HepG2 (cell line): Measurements from ENCODE around the gene RTBDN. TPM values are rescaled to one million over a fixed set of nuclear protein-coding genes. Genes with fewer than 3 reads are reported as not detected.

ENCODE experiments used
- CBFB ChIP-seq: sonication (generic); formaldehyde crosslinking; IDR thresholded peaks from 2 replicates; pipeline ENCODE4 v1.4.0; 2020; ENCODE audit warnings: missing genetic modification reagents
- ETV5 ChIP-seq: IDR thresholded peaks from 2 replicates; pipeline ENCODE4 v1.6.1; 2018; ENCODE audit warnings: missing biosample characterization, missing genetic modification reagents, inconsistent platforms, borderline replicate concordance
- FOSL2 ChIP-seq: sonication (generic); formaldehyde crosslinking; IDR thresholded peaks from 2 replicates; pipeline ENCODE4 v1.4.0; 2020; ENCODE audit warnings: missing genetic modification reagents
- GATAD1 ChIP-seq: IDR thresholded peaks from 2 replicates; pipeline ENCODE4 v1.6.1; 2016; ENCODE audit warnings: missing genetic modification reagents, missing compliant biosample characterization
- GATAD2A ChIP-seq: IDR thresholded peaks from 2 replicates; pipeline ENCODE4 v1.6.1; 2016
- HOXA3 ChIP-seq: sonication (generic); formaldehyde crosslinking; IDR thresholded peaks from 2 replicates; pipeline ENCODE4 v1.5.0; 2020; ENCODE audit warnings: missing genetic modification reagents
- KLF16 ChIP-seq, 2 experiments: sonication (generic) in 1 of 2; formaldehyde crosslinking in 1 of 2; IDR thresholded peaks; 2 replicates each; pipeline versions ENCODE4 v1.6.1 to v1.8.0; 2016 to 2023; ENCODE audit warnings: missing genetic modification reagents in 2 of 2, missing compliant biosample characterization in 1 of 2
- NFE2L2 ChIP-seq: fragments of 150-350 bp; IDR thresholded peaks from 2 replicates; pipeline ENCODE4 v1.6.1; 2014; ENCODE audit warnings: low read length
- NRL ChIP-seq: sonication (generic); formaldehyde crosslinking; IDR thresholded peaks from 2 replicates; pipeline ENCODE4 v1.5.0; 2020; ENCODE audit warnings: missing genetic modification reagents, mild to moderate bottlenecking, moderate library complexity, borderline replicate concordance
- PHF8 ChIP-seq: sonication (generic); formaldehyde crosslinking; IDR thresholded peaks from 2 replicates; pipeline ENCODE4 v1.5.0; 2020; ENCODE audit warnings: missing genetic modification reagents
- POLR2G ChIP-seq: fragments of 200-400 bp; formaldehyde crosslinking; IDR thresholded peaks from 2 replicates; pipeline ENCODE4 v1.6.1; 2018; ENCODE audit warnings: mild to moderate bottlenecking, low read depth, low read length, moderate library complexity
- SMC3 ChIP-seq: IDR thresholded peaks from 2 replicates; pipeline ENCODE4 v1.6.1; 2011; ENCODE audit warnings: low read length, improper control_type of control experiment
- SRY ChIP-seq: sonication (generic); formaldehyde crosslinking; IDR thresholded peaks from 2 replicates; pipeline ENCODE4 v1.8.0; 2022; ENCODE audit warnings: mild to moderate bottlenecking, missing genetic modification reagents
- THAP11 ChIP-seq: IDR thresholded peaks from 2 replicates; pipeline ENCODE4 v1.6.1; 2016; ENCODE audit warnings: missing biosample characterization, missing genetic modification reagents
- TMF1 ChIP-seq: sonication (generic); formaldehyde crosslinking; IDR thresholded peaks from 2 replicates; pipeline ENCODE4 v1.8.1; 2022; ENCODE audit warnings: low read depth, missing genetic modification reagents
- YEATS2 ChIP-seq: sonication (generic); formaldehyde crosslinking; IDR thresholded peaks from 2 replicates; pipeline ENCODE4 v1.4.0; 2020; ENCODE audit warnings: missing genetic modification reagents, borderline replicate concordance
- ZNF335 ChIP-seq: sonication (generic); formaldehyde crosslinking; IDR thresholded peaks from 2 replicates; pipeline ENCODE4 v1.4.0; 2020; ENCODE audit warnings: missing genetic modification reagents
- ZNF441 ChIP-seq: sonication (generic); formaldehyde crosslinking; IDR thresholded peaks from 2 replicates; pipeline ENCODE4 v1.7.0; 2021; ENCODE audit warnings: missing genetic modification reagents, borderline replicate concordance
- ZNF563 ChIP-seq: sonication (generic); formaldehyde crosslinking; IDR thresholded peaks from 2 replicates; pipeline ENCODE4 v1.8.0; 2022; ENCODE audit warnings: mild to moderate bottlenecking, moderate library complexity, missing genetic modification reagents
- ZNF615 ChIP-seq: sonication (generic); formaldehyde crosslinking; IDR thresholded peaks from 2 replicates; pipeline ENCODE4 v1.5.0; 2020; ENCODE audit warnings: mild to moderate bottlenecking, missing genetic modification reagents, borderline replicate concordance
- ZNF790 ChIP-seq: sonication (generic); formaldehyde crosslinking; IDR thresholded peaks from 2 replicates; pipeline ENCODE4 v1.8.0; 2022; ENCODE audit warnings: missing genetic modification reagents, mild to moderate bottlenecking, borderline replicate concordance
- ZNF792 ChIP-seq: IDR thresholded peaks from 2 replicates; pipeline ENCODE4 v1.6.1; 2016
- ZNF83 ChIP-seq: sonication (generic); formaldehyde crosslinking; IDR thresholded peaks from 2 replicates; pipeline ENCODE4 v1.4.0; 2020; ENCODE audit warnings: missing genetic modification reagents, mild to moderate bottlenecking, borderline replicate concordance
- ZSCAN20 ChIP-seq: sonication (generic); formaldehyde crosslinking; IDR thresholded peaks from 2 replicates; pipeline ENCODE4 v1.4.0; 2020; ENCODE audit warnings: missing genetic modification reagents, mild to moderate bottlenecking, borderline replicate concordance
- polyA plus RNA-seq, 8 experiments: library from polyadenylated mRNA; depleted of rRNA in 3 of 8; stranded (reverse) in 7 of 8; unstranded in 1 of 8; fragments of >200 nt; fragmentation: Illumina TruSeq in 4 of 8; extraction: Trizol in 4 of 8; gene quantifications; 2 replicates each; pipeline versions ENCODE4 v1.2.1 to v1.2.3, GENCODE V29; 2011 to 2016; ENCODE audit warnings: low read depth in 4 of 8, missing spikeins in 1 of 8, mixed read lengths in 1 of 8; ENCODE audit not compliant: insufficient read depth in 1 of 8
- total RNA-seq, 5 experiments: library from RNA; depleted of rRNA; stranded (reverse); fragments of >200 nt; fragmentation: Illumina TruSeq; extraction: Trizol; gene quantifications; 2 replicates each; pipeline ENCODE4 v1.2.3, GENCODE V29; 2016; ENCODE audit warnings: low read depth in 1 of 5
- TF ChIP-seq, protein P1 (sequence below): IDR thresholded peaks from 2 replicates; pipeline ENCODE4 v1.6.1; 2016; ENCODE audit warnings: mild to moderate bottlenecking
- TF ChIP-seq, protein P2 (sequence below): sonication (generic); formaldehyde crosslinking; IDR thresholded peaks from 2 replicates; pipeline ENCODE4 v1.5.0; 2020; ENCODE audit warnings: mild to moderate bottlenecking, missing genetic modification reagents, moderate library complexity
- TF ChIP-seq, protein P3 (sequence below): sonication (generic); formaldehyde crosslinking; IDR thresholded peaks from 2 replicates; pipeline ENCODE4 v1.4.0; 2020; ENCODE audit warnings: missing genetic modification reagents, borderline replicate concordance

The RTBDN gene
- total and polyA plus RNA-seq, 2 of the 13 experiments (the other 11 are each of a cell fraction or from before 2014, with no cell fraction given) = 0.27 to 0.48 TPM

DNA sequence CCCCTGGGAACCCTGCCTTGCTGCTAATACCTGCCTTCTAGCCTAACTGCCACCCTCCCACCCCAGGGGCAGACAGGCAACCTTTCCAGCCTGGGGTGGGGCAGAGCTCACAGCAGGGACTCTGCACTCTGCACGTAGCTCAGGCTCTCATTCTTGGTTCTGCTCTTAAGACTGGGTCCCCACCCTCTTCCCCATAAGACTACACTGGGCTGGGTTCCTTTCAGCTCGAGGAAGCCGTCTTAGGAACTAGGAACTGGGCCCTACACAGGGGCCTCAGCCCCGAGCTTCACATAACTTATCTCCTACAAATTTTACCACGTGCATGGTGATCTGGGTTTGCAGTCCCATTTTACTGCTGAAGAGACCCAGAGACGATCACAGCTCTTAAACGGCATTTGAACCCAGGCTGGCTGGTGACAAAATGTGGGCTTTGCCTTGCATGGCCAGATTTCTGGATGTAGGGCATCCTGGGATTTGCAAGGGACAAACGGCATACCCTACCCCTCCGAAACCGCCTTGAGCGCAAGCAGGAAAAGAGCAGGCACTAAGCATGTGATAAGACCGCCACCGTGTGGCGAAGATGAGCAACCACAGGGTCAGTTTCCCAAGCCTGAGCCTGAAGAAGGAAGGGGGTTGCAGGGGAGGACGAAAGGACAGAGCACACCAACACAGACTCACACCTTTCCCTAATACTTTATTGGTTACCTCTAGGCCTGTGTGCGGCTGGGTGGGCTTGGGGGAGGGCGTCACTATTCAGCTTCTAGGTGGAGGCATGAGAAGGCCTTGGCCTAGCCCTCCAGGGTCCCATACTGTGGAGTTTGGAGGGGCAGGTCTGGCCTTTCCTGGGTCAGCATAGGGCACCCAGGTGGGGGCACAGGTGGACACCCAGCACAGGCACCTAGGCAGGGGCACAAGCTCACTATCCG lies 38.0 kb downstream of the RTBDN start (continued):
- 0 out of 2 replicates have a peak, but pooled peaks have one; percentile 27 for TF ChIP-seq HOXA3 (CRISPR knock-in tag)
- TF ChIP-seq TMF1 = no peak
- TF ChIP-seq NRL (CRISPR knock-in tag) = peak; percentile 28; the same call in 1 of the 2 replicates
- TF ChIP-seq, protein P1, sequence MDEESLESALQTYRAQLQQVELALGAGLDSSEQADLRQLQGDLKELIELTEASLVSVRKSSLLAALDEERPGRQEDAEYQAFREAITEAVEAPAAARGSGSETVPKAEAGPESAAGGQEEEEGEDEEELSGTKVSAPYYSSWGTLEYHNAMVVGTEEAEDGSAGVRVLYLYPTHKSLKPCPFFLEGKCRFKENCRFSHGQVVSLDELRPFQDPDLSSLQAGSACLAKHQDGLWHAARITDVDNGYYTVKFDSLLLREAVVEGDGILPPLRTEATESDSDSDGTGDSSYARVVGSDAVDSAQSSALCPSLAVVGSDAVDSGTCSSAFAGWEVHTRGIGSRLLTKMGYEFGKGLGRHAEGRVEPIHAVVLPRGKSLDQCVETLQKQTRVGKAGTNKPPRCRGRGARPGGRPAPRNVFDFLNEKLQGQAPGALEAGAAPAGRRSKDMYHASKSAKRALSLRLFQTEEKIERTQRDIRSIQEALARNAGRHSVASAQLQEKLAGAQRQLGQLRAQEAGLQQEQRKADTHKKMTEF (CRISPR knock-in tag) = 0 out of 2 replicates have a peak, but pooled peaks have one; percentile 45
- TF ChIP-seq, protein P2, sequence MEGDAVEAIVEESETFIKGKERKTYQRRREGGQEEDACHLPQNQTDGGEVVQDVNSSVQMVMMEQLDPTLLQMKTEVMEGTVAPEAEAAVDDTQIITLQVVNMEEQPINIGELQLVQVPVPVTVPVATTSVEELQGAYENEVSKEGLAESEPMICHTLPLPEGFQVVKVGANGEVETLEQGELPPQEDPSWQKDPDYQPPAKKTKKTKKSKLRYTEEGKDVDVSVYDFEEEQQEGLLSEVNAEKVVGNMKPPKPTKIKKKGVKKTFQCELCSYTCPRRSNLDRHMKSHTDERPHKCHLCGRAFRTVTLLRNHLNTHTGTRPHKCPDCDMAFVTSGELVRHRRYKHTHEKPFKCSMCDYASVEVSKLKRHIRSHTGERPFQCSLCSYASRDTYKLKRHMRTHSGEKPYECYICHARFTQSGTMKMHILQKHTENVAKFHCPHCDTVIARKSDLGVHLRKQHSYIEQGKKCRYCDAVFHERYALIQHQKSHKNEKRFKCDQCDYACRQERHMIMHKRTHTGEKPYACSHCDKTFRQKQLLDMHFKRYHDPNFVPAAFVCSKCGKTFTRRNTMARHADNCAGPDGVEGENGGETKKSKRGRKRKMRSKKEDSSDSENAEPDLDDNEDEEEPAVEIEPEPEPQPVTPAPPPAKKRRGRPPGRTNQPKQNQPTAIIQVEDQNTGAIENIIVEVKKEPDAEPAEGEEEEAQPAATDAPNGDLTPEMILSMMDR (CRISPR knock-in tag) = peak; percentile 98
- 0 out of 2 replicates have a peak, but pooled peaks have one; percentile 74 for TF ChIP-seq ZNF335 (CRISPR knock-in tag)
- no peak for TF ChIP-seq ZNF83 (CRISPR knock-in tag)
- 0 out of 2 replicates have a peak, but pooled peaks have one; percentile 27 for TF ChIP-seq YEATS2 (CRISPR knock-in tag)
- TF ChIP-seq POLR2G = peak; percentile 54; the same call in 1 of the 2 replicates
- TF ChIP-seq ZNF792 (CRISPR knock-in tag) = 0 out of 2 replicates have a peak, but pooled peaks have one; percentile 42
- TF ChIP-seq, protein P3, sequence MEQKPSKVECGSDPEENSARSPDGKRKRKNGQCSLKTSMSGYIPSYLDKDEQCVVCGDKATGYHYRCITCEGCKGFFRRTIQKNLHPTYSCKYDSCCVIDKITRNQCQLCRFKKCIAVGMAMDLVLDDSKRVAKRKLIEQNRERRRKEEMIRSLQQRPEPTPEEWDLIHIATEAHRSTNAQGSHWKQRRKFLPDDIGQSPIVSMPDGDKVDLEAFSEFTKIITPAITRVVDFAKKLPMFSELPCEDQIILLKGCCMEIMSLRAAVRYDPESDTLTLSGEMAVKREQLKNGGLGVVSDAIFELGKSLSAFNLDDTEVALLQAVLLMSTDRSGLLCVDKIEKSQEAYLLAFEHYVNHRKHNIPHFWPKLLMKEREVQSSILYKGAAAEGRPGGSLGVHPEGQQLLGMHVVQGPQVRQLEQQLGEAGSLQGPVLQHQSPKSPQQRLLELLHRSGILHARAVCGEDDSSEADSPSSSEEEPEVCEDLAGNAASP (CRISPR knock-in tag) = 0 out of 2 replicates have a peak, but pooled peaks have one; percentile 33
- TF ChIP-seq SMC3 = peak; percentile 99
- peak; percentile 41; the same call in 1 of the 2 replicates for TF ChIP-seq PHF8 (CRISPR knock-in tag)
- no peak for TF ChIP-seq ZSCAN20 (CRISPR knock-in tag)
- peak; percentile 75; the same call in 1 of the 2 replicates for TF ChIP-seq SRY (CRISPR knock-in tag)
- peak; percentile 45; the same call in 1 of the 2 replicates for TF ChIP-seq CBFB (CRISPR knock-in tag)
- TF ChIP-seq ZNF563 (CRISPR knock-in tag) = peak; percentile 47; the same call in 1 of the 2 replicates
- TF ChIP-seq ZNF790 (CRISPR knock-in tag) = no peak
- peak; percentile 46 for TF ChIP-seq GATAD2A (CRISPR knock-in tag)
- peak; percentile 57 for TF ChIP-seq THAP11 (CRISPR knock-in tag)
- no peak for TF ChIP-seq ZNF615 (CRISPR knock-in tag)
- 0 out of 2 replicates have a peak, but pooled peaks have one; percentile 25 for TF ChIP-seq ETV5
- TF ChIP-seq NFE2L2 = no peak
- TF ChIP-seq FOSL2 = peak; percentile 49
- no peak for TF ChIP-seq ZNF441 (CRISPR knock-in tag)
- TF ChIP-seq KLF16 (CRISPR knock-in tag; IDR thresholded peaks at IDR 0.05) = peak in 1 of 2 experiments; percentile 56; a peak in 1 of 4 replicates
- TF ChIP-seq GATAD1 (CRISPR knock-in tag) = peak; percentile 52
